ENCODE data around the gene MYH1. TPM values are rescaled to one million over a fixed set of nuclear protein-coding genes. Genes with fewer than 3 reads are reported as not detected.
A peak's percentile ranks its signal among the peaks of the same experiment; 100 is the strongest.

MYH1 gene
- not detected for total RNA-seq

DNA sequence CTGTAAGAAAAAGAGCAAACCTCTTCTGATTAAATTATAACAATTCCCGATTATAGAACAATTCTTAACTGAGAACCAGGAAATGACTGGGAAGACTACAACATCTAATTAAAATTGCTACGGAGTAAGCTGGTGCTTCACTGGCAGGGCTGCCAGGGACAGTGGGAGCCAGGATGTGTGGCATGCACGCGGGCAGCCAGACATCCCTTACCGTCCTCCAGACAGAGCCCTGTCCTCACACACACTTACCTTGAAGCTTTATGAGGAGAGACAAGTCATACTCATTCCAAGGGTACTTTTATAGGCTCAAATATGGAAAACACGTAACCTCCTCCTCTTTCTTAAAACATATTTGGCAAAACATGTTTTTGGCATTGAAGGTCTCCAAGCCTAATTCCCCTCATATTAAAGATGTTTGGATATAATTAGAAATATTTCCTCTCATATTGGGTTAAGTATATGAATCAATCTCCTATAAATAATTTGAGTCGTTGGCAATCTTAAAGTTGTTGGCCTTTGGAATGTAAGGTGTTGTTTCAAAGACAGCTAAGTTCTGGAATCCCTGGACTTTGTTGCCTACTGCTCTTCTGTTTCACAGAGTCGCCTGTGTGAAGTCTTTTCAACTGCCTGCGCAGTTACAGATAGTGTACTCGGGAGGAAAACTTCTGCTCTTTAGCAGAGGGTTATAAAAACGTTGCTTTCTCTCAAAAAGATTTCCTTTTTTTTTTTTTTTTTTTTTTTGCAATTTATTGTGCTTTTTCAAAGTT lies at the start of gene MYH1:
MYH1 (minus strand) TSS at position 272 of the 767 bp plus-strand sequence. CDS start 1,900 bp downstream, outside the sequence.
- Histone ChIP-seq H3K9me3 (no peaks in the 10 kb centered on the region), H3K4me3 (no peak within 1 kb of the TSS), H3K36me3 (replicated peaks in 1 of 2; ENCODE audit: insufficient read depth in 1 of 2, low read depth in 2 of 2) (no peaks in the 10 kb centered on the region), H3K27me3 (no peaks in the 10 kb centered on the region), H3K4me1 (no peaks in the 10 kb centered on the region), H3K27ac (no peak within 1 kb of the TSS)
- WGBS, 2 donors: 53 to 58% methylated on average over 11 of the region's 11 CpGs
- TF ChIP-seq POLR2A (IDR thresholded peaks at IDR 0.05): no peak
- TF ChIP-seq, protein P1, sequence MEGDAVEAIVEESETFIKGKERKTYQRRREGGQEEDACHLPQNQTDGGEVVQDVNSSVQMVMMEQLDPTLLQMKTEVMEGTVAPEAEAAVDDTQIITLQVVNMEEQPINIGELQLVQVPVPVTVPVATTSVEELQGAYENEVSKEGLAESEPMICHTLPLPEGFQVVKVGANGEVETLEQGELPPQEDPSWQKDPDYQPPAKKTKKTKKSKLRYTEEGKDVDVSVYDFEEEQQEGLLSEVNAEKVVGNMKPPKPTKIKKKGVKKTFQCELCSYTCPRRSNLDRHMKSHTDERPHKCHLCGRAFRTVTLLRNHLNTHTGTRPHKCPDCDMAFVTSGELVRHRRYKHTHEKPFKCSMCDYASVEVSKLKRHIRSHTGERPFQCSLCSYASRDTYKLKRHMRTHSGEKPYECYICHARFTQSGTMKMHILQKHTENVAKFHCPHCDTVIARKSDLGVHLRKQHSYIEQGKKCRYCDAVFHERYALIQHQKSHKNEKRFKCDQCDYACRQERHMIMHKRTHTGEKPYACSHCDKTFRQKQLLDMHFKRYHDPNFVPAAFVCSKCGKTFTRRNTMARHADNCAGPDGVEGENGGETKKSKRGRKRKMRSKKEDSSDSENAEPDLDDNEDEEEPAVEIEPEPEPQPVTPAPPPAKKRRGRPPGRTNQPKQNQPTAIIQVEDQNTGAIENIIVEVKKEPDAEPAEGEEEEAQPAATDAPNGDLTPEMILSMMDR (IDR thresholded peaks at IDR 0.05): no peak
- DNase-seq (no peak), ATAC-seq (no peak)
- intact Hi-C loops (cut with DNase I): no loop called here

DNA sequence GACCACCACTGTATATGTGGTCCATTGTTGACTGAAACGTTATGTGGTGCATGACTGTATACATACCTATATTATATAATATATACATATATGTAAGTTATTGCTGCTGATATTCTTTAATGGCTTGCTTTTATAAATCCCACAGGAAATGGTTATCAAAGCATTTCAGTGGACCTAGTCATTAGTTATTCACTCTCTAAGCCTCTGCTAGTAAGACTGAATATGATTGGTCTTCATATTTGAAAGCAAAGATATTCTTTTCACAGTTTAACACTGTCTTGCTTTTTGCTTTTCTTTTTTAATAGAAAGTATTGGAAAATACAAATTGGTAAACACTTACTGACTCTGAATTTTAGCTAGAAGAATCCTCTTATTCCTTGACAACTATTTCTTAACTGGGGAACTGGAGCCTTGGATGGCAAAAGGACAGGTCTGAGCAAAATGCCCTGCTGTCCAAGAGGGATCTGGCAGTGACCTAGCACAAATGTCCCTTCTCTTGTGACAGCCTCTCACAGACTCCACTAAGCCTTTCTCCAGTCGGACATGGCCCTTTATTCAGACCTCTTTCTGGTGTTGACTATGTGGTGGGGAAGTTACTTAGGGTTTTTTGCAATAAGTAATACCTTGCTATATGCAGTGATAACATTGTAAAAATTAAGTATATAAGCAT lies 45.8 kb upstream of the MYH1 start:
- Histone ChIP-seq H3K36me3 (replicated peaks in 1 of 2; ENCODE audit: insufficient read depth in 1 of 2, low read depth in 2 of 2) (no peaks in the 10 kb centered on the region), H3K27me3 (no peaks in the 10 kb centered on the region), H3K27ac (no peak overlapping the region), H3K9me3 (no peaks in the 10 kb centered on the region), H3K4me3 (no peak overlapping the region), H3K4me1 (no peaks in the 10 kb centered on the region)
- 44 to 62% methylated on average over 2 of the region's 2 CpGs for WGBS, 2 donors
- intact Hi-C loops (cut with DNase I): no loop called here
- DNase-seq (no peak), ATAC-seq (no peak)
- no peak for TF ChIP-seq POLR2A (IDR thresholded peaks at IDR 0.05)
- TF ChIP-seq, protein P1 (IDR thresholded peaks at IDR 0.05): no peak

DNA sequence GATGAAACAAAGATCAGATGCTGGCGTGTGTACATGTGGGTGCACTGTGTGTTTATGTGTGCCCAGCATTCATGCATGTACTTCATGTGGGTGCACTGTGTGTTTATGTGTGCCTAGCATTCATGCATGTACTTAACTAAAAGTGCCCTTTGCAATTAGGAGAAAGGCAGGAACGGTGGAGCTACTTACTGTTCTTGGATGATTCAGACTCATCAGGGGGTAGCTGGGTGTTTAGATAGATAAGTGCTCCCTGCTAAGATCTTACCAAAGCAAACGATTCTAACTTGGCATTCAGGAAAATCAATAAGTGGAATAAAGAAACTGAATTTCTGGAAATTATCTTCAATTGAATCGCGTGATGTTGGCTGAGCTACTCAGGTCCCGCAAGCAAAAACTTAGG lies 39.7 kb upstream of the MYH1 start:
- H3K4me1 ChIP-seq: no peaks in the 10 kb centered on the region
- H3K36me3 ChIP-seq (replicated peaks in 1 of 2; ENCODE audit: insufficient read depth in 1 of 2, low read depth in 2 of 2): no peaks in the 10 kb centered on the region
- TF ChIP-seq, protein P1 (IDR thresholded peaks at IDR 0.05): no peak
- no peak for TF ChIP-seq POLR2A (IDR thresholded peaks at IDR 0.05)
- H3K4me3 ChIP-seq: no peak overlapping the region
- no peak overlapping the region for H3K27ac ChIP-seq
- DNase-seq (no peak), ATAC-seq (no peak)
- no peaks in the 10 kb centered on the region for H3K9me3 ChIP-seq
- WGBS, 2 donors: 55 to 57% methylated on average over 6 of the region's 6 CpGs
- H3K27me3 ChIP-seq: no peaks in the 10 kb centered on the region
- intact Hi-C loops (cut with DNase I): no loop called here

DNA sequence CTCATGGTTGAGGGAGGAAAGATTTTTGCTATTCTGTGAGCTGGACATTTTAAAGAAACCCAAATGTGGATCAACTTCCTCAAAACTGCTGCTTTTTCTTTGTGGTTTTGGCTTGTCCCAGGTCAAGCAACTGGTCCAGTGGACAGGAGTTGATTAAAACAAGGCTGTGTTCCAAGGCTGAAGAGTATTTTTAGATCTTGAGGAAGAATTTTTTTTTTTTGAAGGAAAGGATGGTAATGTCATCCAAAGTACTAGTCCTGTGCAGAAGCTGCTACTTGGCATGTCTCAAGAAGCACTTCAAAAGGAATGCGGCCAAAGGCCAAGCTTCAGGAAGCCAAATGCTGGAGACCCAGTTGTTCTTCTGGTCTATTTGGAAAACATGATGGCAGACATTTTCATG lies 39.1 kb upstream of the MYH1 start:
- no peak overlapping the region for H3K27ac ChIP-seq
- peak in 1 of 4 donors; percentile 5 for DNase-seq
- TF ChIP-seq, protein P1 (IDR thresholded peaks at IDR 0.05): no peak
- TF ChIP-seq POLR2A (IDR thresholded peaks at IDR 0.05): no peak
- H3K4me3 ChIP-seq: no peak overlapping the region
- 61 to 83% methylated on average over 1 of the region's 1 CpG for WGBS, 2 donors
- no peaks in the 10 kb centered on the region for H3K9me3 ChIP-seq
- H3K36me3 ChIP-seq (replicated peaks in 1 of 2; ENCODE audit: insufficient read depth in 1 of 2, low read depth in 2 of 2): no peaks in the 10 kb centered on the region
- H3K27me3 ChIP-seq: no peaks in the 10 kb centered on the region
- no peaks in the 10 kb centered on the region for H3K4me1 ChIP-seq
- intact Hi-C loops (cut with DNase I): no loop called here
- no peak for ATAC-seq
